GM21528 (cell line): ENCODE measurements around the gene SMIM20.

Experiments used
- ATAC-seq: cut with Tn5 transposase; IDR thresholded peaks from one replicate; pipeline ENCODE4 v1.9.1; 2021; ENCODE audit warnings: mild to moderate bottlenecking, moderate library complexity; ENCODE audit not compliant: unreplicated experiment, low FRiP score

SMIM20 gene

DNA sequence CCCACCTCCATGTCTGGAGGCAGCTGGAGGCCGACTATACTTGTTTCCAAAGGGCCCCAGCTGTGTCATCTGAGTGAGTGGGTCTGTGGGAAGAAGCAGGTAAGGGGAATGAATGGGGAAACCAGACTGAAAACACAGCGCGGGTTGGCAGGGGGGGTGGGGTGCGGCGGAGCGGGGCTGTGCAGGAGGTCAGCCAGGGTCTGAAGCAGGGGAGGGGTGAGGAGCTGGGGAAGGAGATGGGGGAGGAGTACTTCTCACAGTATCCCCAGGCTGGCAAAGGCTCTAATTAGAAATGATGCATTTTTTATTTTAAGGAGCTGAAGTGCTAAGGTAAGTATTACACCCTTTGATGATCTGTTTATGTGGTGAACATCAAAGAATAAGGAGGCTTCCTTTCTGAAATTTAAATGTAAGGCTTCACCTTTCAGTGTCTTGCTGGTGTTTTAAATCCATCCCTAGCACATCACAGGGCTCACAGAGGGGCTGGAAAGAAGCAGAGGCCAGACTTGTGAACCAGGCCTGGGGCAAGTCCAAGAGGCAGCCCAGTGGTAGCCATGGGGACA, 37.5 kb downstream of the SMIM20 start:
- ATAC-seq, result no peak

DNA sequence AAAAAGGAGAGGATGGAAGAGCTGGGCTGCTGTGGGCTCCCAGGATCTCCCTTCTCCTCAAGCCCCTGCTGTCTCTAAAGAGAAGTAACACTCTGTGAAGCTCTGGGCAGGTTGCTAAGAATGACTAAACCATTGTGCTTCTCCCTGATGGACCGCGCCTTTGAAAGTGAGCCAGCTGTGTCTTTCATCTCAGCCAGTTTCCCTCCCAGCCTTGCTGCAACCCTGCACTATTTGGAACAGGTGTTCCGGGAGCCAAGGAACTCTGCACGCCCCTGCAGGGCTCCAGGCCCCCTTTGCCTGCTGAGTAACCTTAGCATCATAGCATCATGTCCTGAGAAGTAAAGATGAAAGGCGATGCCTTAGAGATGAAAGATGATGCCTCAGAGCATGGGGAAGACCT, 39.7 kb downstream of the SMIM20 start:
- ATAC-seq, result no peak

DNA sequence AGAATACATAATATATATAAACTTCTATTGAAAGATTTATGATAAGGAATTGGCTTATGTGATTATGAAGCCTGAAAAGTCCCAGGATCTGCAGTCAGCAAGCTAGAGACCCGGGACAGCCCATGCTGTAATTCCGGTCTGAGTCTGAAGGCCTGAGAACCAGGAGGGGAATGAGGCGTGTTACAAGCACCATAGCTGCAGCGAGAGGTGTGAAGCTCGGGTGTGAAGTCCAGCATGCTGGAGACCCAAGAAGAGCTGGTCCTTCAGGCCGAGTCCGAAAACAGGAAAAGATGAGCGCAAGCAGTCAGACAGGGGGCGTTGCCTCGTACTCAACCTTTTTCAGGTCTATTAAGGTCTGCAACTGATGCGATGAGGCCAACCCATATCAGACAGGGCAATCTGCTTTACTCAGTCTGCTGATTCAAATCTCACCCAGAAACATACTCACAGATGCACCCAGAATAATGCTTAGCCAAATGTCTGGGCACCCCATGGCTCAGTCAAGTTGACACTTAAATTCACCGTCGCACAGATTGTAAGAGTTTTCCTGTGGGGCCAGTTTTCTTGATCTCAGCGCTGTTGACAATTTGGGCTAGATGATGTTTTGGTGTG, 40.4 kb downstream of the SMIM20 start:
- ATAC-seq, result no peak

DNA sequence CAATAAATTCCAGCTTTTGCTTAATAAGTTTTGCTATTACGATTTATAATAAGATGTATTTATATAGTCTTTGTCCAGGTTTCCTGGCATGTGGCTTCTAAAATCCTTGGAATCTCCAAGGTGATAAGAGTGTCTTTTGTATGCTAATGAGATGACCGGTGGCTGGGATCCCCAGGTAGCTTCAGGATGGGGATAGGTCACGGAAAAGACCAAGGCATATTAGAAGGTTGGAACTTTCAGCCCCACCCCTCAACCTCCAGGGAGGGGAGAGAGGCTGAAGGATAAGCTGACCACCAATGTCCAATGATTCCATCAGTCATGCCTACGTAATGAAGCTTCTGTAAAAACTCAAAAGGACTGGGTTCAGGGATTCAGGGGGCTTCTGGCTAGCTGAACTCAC, 41.7 kb downstream of the SMIM20 start:
- ATAC-seq, result no peak

DNA sequence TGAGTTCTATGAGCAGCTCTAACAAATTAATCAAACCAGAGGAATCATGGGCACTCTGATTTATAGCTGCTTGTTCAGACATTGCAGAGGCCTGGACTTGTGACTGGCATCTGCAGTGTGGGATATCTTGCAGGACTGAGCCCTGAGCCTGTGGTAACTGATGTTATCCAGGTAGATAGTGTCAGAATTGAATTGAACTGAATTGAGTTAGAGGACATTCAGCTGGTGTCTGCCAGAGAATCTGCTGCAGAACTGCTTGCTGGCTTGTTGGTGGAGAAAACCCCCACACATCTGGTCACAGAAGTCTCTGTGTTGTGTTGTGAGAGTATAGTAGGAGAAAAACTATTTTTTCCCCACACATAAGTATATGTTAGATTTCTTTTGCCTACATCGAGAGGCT, 42.2 kb downstream of the SMIM20 start:
- ATAC-seq, result no peak

DNA sequence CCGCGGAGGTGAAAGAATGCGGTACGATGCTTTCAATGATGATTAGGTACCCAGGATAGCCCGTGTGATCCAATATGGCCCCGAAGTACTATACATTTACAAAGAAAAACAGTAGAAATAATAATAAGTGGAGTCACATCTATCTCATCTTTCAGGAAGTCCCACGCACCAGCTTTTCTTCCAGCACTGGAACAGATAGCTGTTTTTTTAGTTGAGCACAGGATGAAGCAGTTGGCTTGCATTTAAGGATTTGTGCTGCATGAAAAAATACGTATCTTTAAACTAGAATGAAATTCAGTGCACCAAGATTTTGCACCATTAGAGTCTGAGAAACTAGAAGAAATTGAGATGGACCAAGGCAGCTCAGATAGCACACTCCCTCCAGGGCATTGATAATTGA, 44.1 kb downstream of the SMIM20 start:
- ATAC-seq, result no peak

DNA sequence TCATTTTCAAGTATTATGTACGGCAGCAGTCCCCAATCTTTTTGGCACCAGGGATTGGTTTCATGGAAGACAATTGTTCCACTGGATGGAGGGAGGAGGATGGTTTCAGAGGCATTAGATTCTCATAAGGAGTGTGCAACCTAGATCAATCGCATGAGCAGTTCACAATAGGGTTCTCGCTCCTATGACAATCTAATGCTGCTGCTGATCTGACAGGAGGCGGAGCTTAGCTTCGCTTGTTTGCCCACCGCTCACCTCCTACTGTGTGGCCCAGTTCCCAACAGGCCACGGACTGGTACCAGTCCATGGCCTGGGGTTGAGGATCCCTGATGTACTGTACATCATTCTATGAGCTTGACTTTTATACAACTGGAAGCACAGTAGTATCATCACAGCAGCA, 48.4 kb downstream of the SMIM20 start:
- ATAC-seq, result no peak

DNA sequence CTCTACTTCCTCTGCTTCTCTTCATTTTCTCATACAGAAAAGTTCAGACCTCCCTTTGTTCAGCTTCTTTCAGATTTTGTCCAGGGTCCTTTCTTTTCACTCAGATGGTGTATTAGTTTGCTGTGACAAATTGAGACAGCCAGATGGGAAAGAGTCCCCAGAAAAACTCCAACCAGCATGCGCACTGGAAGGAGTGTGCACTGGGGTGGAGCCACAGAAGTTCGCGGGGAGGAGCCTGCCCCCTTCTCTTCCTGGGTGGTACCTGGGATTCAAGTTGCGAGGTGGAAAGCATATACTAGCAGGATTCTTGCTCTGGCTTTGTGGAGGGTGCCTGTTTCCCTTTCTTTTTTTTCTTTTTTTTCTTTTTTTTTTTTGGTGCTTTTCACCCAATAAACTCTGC, 51.6 kb downstream of the SMIM20 start:
- no peak for ATAC-seq

DNA sequence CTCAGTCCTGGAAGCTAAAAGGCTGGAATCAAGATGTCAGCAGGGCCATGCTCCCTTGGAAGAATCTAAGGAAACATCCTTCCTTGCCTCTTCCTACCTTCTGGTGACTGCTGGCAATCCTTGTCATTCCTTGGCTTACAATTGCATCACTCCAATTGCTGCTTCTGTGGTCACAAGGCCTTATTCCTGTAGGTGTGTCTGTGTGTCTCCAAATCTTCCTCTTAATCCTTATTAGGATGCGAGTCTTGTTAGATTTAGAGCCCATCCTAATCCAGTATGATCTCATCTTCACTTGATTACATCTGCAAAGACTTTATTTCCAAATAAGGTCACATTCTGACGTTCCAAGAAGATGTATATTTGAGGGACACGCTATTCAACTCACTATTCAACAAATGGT, 52.2 kb downstream of the SMIM20 start:
- no peak for ATAC-seq

DNA sequence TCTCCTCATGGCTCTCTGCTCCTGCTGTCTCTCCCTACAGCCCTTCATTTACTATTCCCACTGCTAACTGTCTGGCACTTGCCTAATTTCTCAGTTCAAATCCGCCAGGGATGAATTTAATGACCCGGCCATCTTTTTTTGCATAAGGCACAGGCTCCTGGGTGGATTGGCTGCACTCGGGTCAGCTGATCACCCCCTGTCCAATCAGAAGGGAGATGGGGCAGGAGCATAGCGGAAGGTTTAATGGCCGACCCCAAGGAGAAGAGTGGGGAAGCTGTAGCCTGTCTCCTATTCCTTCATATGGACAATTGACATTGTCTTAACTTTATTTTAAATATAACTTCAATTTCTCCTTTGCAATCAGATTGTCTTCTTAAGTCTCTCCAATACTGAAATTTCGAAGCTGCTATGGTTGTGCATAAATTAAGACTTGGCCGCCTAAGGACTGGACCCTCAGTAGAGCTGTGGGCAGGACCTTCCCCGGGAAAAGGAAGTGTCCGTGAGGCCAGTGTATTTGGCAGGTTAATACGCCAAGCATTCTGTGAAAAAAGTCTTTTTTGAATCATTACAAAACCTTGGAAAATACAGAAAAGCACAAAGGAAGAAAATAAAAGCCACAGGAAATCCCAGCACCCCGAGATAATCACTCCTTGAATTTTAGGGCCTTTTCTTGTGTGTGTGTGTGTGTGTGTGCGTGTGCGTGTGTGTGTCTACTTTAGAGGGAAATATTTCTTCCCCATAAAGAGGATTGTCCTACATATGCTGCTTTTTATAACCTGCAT, 55.5 kb downstream of the SMIM20 start:
- ATAC-seq, result no peak

DNA sequence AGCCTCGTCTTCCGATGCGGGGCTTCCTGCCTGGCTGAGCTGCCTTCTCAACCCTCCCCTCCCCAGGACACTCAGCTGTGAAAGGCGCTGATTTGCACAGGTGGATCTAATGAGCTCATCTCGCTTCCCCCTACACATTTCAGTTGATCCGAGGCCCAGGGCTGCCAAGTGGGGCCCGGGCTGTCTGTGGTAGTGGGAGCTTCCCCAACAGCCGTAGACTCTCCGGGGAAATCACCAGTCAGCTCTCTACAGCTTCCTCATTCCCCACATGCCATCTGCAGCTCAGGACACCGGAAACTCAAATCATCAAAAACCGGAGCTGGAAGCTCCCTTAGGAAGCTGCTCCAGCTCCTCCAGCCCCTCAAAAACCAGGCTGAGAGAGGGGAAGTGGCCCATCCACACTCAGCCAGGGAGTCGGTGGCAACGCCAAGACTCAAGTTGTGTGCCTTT, 56.2 kb downstream of the SMIM20 start:
- ATAC-seq, result no peak

DNA sequence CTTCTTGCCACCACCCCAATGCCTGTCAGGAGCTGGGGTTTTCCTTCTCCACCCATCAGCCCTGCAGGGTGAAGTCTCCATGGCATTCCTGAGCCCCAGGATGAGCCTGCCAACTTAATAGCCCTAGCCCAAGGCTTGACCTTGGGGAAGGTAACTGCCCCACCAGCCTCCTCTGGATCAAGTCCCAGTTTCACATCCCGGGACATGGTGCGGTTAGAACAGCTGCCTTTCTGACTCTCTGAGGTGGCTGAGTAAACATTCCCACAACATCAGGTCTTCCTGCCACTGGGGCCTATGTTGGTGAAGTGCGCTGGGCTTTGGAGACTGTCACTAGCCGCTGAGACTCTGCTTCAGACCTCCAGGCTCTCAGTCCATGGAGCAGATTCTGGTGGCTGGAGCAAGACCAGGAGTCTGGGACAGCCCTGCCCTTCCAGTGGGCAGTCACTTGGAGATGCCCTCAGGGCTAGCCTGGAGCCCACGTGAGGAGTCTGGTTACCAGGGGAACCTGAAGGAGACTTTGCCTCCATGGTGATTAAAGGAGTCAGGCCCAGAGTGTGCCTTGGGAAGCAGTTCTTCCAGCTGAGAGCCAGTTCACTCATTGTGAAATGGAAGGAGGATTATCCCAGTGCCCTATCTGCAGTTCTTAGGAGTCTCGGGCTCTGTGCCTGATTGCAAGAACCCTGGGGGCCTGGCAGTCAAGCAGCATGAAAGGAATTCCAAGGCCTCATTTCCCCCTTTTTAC, 56.8 kb downstream of the SMIM20 start:
- ATAC-seq, result no peak

DNA sequence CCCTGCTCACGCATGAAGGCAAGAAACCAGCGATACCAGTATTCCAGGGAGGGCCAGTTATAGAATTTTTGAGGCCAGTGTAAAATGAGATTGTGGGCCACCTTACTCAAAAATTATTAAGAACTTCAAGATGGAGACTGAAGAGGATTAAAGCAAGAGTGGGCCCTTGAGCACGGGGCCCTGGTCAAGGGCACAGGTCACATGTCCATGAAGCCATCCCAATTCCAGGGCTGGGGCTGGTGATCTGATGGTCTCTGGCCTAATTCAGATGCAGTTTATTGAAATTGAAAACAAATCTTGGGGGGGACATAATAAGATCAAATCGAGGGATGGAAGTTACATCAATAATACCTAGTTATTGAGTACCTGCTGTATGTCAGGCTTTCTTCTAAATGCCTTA, 58.3 kb downstream of the SMIM20 start:
- no peak for ATAC-seq

DNA sequence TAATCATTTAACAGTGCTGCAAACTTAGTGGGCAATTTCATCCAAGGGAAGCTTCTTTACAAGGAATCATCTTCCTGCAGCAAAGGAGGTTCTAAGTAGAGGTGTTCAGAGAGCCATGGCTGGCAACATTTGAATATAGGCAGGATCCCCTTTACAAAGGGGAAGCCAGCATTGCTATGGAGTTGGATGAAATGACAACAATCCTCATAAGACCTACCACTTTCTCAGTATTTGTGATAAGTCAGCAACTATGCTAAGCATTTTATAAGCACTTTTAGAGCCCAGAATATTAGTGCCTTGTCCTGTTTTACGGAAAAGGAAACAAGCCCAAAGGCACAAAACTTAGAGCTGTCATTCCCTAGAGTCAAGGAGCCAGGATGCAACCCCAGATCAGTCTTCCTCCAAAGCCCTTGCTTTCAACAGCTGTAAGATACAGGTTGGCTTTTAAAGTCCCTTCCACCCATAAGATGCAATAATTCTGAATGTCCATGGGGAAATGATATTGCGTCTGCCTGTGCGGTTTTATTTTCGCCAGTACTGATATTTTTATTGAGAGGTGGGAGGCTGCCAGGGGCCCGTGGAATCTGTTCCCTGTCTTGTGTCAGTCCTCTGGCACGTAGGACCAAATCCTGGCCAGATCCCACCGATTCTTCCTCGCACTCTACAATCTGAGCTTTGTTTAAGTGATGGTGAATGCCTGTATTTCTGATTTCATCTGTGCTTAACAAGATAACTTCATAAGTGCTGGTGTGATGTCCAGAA, 59.1 kb downstream of the SMIM20 start:
- no peak for ATAC-seq

DNA sequence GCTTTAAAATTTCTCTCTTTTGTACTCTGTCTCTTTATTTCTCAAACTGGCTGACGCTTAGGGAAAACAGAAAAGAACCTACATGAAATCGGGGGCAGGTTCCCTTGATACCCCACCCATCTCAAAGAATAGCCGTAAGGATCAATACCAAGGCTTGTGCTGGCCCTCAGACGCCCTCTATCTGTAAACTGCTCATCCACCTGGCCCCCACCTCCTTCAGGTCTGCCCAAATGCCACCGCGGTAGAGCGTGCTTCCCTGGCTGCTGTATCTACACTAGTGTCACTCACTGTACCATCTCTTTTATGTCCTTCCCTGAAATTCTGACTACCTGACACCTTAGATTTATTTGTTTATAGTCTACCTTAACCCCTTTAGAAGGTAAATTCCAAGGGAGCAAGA, 62.8 kb downstream of the SMIM20 start:
- no peak for ATAC-seq

DNA sequence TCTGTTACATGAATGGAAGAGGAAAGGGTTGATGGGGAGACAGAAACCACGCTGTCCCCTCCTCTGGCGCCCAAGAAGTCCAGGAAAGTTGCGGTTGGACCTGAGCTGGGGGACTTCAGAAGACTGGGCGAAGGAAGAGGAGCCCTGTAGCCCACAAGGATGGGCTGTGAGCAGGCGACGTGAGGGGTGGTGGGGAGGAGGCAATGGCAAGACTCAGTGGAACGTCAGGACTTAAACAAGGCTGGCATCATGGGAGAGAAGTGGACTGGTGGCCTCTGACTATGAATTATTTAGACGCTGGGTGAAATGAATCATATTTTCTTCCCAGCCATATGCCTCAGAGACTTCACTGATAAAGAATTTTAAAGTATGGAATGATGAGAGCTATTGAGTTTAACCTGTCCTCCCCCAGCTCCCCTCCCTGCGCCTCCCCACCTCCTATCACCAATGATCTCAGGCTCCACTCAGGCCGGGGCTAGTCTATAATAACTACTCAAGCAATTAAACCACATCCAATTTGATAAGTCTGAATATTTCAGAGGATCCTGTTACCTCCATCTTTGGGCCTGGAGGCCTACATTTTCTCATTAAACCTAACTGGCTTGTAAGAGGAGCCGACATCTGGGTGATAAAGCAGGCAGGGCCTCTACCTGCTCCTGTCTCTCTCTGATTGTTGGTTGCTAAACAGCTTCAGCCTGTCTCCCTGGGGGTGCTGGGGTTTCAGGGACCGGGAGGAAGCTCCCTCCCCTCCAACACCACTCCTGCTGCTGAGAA, 63.6 kb downstream of the SMIM20 start:
- no peak for ATAC-seq

DNA sequence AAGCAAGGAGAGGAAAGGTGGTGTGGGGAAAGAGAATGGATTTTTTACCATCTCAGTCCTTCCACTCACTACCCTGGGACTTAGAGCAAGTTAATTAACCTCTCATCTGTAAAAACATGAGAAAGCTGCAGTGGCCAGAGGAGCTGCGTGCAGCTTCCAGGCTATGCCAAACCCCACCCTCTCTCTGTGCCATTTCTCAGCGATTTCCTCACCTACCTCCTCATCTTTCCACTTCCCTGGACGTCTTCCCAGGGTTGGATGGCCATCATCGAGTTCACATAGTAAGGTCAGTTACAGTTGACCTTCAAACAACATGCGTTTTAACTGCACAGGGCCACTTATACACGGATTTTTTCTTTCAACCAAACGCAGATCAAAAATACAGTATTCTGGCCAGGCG, 64.3 kb downstream of the SMIM20 start:
- ATAC-seq, result no peak
